ENCODE results near the gene GABRP.

The GABRP gene

DNA sequence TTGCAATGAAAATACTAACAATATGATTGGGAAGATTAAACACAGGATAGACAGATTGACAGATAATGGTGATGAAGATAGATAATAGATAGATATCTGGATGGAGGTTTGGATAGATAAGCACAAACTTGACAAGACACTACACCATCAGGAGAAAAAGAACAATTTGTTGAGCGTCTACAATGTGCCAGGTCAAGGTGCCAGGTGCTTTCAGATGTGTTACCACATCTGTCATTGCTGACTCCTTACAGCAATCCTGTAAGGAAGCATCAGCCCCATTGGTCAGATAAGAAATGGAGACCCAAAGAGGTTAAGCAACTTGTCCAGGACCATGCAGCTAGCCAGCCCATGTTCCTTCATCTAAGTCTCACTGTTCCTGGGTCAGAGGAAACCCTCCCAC lies 1.6 kb upstream of the GABRP start:
- ATAC-seq, result no peak
- TF ChIP-seq ZFP30 (CRISPR knock-in tag; IDR thresholded peaks at IDR 0.05), result no peak
- no peak for TF ChIP-seq ZNF8 (CRISPR knock-in tag; IDR thresholded peaks at IDR 0.05)
- no peak for TF ChIP-seq OSR1 (CRISPR knock-in tag; IDR thresholded peaks at IDR 0.05)
- TF ChIP-seq, protein P1, sequence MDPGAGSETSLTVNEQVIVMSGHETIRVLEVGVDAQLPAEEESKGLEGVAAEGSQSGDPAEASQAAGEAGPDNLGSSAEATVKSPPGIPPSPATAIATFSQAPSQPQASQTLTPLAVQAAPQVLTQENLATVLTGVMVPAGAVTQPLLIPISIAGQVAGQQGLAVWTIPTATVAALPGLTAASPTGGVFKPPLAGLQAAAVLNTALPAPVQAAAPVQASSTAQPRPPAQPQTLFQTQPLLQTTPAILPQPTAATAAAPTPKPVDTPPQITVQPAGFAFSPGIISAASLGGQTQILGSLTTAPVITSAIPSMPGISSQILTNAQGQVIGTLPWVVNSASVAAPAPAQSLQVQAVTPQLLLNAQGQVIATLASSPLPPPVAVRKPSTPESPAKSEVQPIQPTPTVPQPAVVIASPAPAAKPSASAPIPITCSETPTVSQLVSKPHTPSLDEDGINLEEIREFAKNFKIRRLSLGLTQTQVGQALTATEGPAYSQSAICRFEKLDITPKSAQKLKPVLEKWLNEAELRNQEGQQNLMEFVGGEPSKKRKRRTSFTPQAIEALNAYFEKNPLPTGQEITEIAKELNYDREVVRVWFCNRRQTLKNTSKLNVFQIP (CRISPR knock-in tag; IDR thresholded peaks at IDR 0.05; ENCODE audit: borderline replicate concordance, low read depth), result no peak
- TF ChIP-seq ZFP3 (CRISPR knock-in tag; IDR thresholded peaks at IDR 0.05), result no peak
- no peak for TF ChIP-seq ISL1 (CRISPR knock-in tag; IDR thresholded peaks at IDR 0.05)
- no peak for TF ChIP-seq ZNF565 (CRISPR knock-in tag; conservative IDR thresholded peaks at IDR 0.05; ENCODE audit: low read depth)
- TF ChIP-seq ZNF70 (CRISPR knock-in tag; IDR thresholded peaks at IDR 0.05), result no peak

DNA sequence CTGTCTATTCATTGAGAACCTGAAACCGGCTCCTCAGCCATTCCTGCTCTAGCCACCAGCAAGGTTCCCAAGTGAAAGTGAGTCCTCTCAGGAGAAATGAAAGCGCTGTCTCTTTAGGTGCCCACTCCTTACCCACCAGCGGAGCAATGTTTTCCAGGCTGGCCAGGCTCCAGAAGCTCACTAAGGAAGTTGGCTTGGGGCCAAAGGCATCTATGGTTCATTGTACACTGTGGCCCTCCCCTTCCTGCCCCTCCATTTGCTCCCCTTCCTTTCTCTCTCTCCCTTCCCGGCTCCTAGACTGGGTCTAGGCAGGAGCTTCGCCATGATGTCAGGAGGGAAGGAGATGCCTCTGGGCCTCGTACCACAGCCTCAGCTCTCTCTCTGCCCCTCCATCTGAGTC lies 1.1 kb upstream of the GABRP start:
- TF ChIP-seq ISL1 (CRISPR knock-in tag; IDR thresholded peaks at IDR 0.05), result no peak
- TF ChIP-seq TOX (CRISPR knock-in tag; IDR thresholded peaks at IDR 0.05; ENCODE audit: borderline replicate concordance), result no peak
- no peak for TF ChIP-seq SNAI2 (CRISPR knock-in tag; IDR thresholded peaks at IDR 0.05)
- TF ChIP-seq ZFP30 (CRISPR knock-in tag; IDR thresholded peaks at IDR 0.05), result no peak
- TF ChIP-seq, protein P2, sequence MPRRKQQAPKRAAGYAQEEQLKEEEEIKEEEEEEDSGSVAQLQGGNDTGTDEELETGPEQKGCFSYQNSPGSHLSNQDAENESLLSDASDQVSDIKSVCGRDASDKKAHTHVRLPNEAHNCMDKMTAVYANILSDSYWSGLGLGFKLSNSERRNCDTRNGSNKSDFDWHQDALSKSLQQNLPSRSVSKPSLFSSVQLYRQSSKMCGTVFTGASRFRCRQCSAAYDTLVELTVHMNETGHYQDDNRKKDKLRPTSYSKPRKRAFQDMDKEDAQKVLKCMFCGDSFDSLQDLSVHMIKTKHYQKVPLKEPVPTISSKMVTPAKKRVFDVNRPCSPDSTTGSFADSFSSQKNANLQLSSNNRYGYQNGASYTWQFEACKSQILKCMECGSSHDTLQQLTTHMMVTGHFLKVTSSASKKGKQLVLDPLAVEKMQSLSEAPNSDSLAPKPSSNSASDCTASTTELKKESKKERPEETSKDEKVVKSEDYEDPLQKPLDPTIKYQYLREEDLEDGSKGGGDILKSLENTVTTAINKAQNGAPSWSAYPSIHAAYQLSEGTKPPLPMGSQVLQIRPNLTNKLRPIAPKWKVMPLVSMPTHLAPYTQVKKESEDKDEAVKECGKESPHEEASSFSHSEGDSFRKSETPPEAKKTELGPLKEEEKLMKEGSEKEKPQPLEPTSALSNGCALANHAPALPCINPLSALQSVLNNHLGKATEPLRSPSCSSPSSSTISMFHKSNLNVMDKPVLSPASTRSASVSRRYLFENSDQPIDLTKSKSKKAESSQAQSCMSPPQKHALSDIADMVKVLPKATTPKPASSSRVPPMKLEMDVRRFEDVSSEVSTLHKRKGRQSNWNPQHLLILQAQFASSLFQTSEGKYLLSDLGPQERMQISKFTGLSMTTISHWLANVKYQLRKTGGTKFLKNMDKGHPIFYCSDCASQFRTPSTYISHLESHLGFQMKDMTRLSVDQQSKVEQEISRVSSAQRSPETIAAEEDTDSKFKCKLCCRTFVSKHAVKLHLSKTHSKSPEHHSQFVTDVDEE (CRISPR knock-in tag; IDR thresholded peaks at IDR 0.05), result no peak
- TF ChIP-seq ZNF8 (CRISPR knock-in tag; IDR thresholded peaks at IDR 0.05), result no peak
- no peak for TF ChIP-seq ARNTL (CRISPR knock-in tag; IDR thresholded peaks at IDR 0.05; ENCODE audit: borderline replicate concordance, low read depth)
- TF ChIP-seq, protein P3, sequence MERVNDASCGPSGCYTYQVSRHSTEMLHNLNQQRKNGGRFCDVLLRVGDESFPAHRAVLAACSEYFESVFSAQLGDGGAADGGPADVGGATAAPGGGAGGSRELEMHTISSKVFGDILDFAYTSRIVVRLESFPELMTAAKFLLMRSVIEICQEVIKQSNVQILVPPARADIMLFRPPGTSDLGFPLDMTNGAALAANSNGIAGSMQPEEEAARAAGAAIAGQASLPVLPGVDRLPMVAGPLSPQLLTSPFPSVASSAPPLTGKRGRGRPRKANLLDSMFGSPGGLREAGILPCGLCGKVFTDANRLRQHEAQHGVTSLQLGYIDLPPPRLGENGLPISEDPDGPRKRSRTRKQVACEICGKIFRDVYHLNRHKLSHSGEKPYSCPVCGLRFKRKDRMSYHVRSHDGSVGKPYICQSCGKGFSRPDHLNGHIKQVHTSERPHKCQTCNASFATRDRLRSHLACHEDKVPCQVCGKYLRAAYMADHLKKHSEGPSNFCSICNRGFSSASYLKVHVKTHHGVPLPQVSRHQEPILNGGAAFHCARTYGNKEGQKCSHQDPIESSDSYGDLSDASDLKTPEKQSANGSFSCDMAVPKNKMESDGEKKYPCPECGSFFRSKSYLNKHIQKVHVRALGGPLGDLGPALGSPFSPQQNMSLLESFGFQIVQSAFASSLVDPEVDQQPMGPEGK (CRISPR knock-in tag; IDR thresholded peaks at IDR 0.05; ENCODE audit: borderline replicate concordance), result no peak
- ATAC-seq, result no peak

DNA sequence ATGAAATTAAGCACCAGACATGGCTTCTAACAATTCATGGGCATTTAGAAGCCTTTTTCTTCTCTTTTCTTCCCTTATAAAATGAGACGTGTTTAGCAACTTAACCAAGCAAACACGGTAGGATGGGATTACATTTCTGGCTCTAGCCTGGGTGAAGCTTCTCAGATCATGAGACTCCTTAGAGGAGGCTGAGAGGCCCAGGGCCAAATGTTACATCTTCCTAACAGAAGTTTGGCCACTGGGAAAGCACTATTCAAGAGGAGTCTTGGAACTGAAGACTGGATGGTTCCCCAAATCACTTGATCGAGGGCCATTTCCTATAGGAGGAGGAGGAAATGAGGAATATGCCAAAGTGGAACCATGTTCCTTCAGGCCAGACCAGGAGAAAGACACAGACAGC lies 1.9 kb downstream of the GABRP start:
- ATAC-seq, result no peak
- TF ChIP-seq ZFP30 (CRISPR knock-in tag; IDR thresholded peaks at IDR 0.05) (no peak), ARNTL (CRISPR knock-in tag; IDR thresholded peaks at IDR 0.05; ENCODE audit: borderline replicate concordance, low read depth) (no peak), TCF4 (CRISPR knock-in tag; IDR thresholded peaks at IDR 0.05; ENCODE audit: borderline replicate concordance) (no peak), PPARA (CRISPR knock-in tag; IDR thresholded peaks at IDR 0.05; ENCODE audit: borderline replicate concordance) (no peak), GLIS3 (CRISPR knock-in tag; IDR thresholded peaks at IDR 0.05) (no peak), ZFP3 (CRISPR knock-in tag; IDR thresholded peaks at IDR 0.05) (no peak), ESRRG (CRISPR knock-in tag; IDR thresholded peaks at IDR 0.05) (no peak)
- TF ChIP-seq, protein P2 (CRISPR knock-in tag; IDR thresholded peaks at IDR 0.05), result no peak
- TF ChIP-seq, protein P4, sequence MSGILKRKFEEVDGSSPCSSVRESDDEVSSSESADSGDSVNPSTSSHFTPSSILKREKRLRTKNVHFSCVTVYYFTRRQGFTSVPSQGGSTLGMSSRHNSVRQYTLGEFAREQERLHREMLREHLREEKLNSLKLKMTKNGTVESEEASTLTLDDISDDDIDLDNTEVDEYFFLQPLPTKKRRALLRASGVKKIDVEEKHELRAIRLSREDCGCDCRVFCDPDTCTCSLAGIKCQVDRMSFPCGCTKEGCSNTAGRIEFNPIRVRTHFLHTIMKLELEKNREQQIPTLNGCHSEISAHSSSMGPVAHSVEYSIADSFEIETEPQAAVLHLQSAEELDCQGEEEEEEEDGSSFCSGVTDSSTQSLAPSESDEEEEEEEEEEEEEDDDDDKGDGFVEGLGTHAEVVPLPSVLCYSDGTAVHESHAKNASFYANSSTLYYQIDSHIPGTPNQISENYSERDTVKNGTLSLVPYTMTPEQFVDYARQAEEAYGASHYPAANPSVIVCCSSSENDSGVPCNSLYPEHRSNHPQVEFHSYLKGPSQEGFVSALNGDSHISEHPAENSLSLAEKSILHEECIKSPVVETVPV (CRISPR knock-in tag; IDR thresholded peaks at IDR 0.05), result no peak
- TF ChIP-seq, protein P5, sequence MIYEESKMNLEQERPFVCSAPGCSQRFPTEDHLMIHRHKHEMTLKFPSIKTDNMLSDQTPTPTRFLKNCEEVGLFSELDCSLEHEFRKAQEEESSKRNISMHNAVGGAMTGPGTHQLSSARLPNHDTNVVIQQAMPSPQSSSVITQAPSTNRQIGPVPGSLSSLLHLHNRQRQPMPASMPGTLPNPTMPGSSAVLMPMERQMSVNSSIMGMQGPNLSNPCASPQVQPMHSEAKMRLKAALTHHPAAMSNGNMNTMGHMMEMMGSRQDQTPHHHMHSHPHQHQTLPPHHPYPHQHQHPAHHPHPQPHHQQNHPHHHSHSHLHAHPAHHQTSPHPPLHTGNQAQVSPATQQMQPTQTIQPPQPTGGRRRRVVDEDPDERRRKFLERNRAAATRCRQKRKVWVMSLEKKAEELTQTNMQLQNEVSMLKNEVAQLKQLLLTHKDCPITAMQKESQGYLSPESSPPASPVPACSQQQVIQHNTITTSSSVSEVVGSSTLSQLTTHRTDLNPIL (CRISPR knock-in tag; IDR thresholded peaks at IDR 0.05; ENCODE audit: low read depth), result no peak
